PC-3 (cell line): Measurements from ENCODE around the gene BAIAP2L2. TPM values are rescaled to one million over a fixed set of nuclear protein-coding genes. Genes with fewer than 3 reads are reported as not detected.

Source experiments
- ATAC-seq: fragments of 200-7000 bp; cut with Tn5 transposase; 2 replicates; pipeline ENCODE4 v1.9.1; 2020; ENCODE audit warnings: mild to moderate bottlenecking, moderate library complexity
- BruUV-seq: library from RNA; stranded (reverse); fragments of 400-500 nt; replicated peaks from 2 replicates; lab custom pipeline; 2021; lab: Mats Ljungman, UMichigan
- CTCF ChIA-PET: fragments of 300-600 bp; sonication (Branson Sonifier 250); formaldehyde crosslinking; loops from one replicate; lab custom pipeline; 2022; ENCODE audit warnings: antibody characterized with exemption; lab: Charles Lee
- POLR2A ChIA-PET: fragments of 300-600 bp; sonication (Branson Sonifier 250); formaldehyde crosslinking; loops from one replicate; lab custom pipeline; 2022; ENCODE audit warnings: antibody characterized with exemption; ENCODE audit not compliant: unreplicated experiment; lab: Charles Lee
- DNase-seq: peaks from one replicate; pipeline ENCODE4 v3.0.0-alpha.2; 2015
- H2AFZ ChIP-seq: fragments of 300-600 bp; sonication (generic); 2 replicates; pipeline ENCODE4 v1.6.0; 2016; ENCODE audit warnings: antibody characterized with exemption, low read length
- H3F3A ChIP-seq: fragments of 300-600 bp; sonication (generic); one replicate; pipeline ENCODE4 v1.6.0; 2017; ENCODE audit warnings: antibody characterized with exemption, low read length, control low read depth, mild to moderate bottlenecking; ENCODE audit not compliant: unreplicated experiment
- H3K27ac ChIP-seq: fragments of 300-600 bp; sonication (generic); 2 replicates; pipeline ENCODE4 v1.5.1; 2016; ENCODE audit warnings: mild to moderate bottlenecking, low read length
- H3K27me3 ChIP-seq: fragments of 300-600 bp; sonication (generic); 2 replicates; pipeline ENCODE4 v1.6.1; 2016; ENCODE audit warnings: low read length, mixed read lengths
- H3K36me3 ChIP-seq: fragments of 300-600 bp; sonication (generic); 2 replicates; pipeline ENCODE4 v1.6.1; 2016; ENCODE audit warnings: low read depth, mixed run types, low read length, mixed read lengths
- H3K4me1 ChIP-seq: fragments of 300-600 bp; sonication (generic); 2 replicates; pipeline ENCODE4 v1.5.1; 2016; ENCODE audit warnings: low read length; ENCODE audit not compliant: insufficient read depth
- H3K4me2 ChIP-seq: fragments of 300-600 bp; sonication (generic); 2 replicates; pipeline ENCODE4 v1.6.0; 2016; ENCODE audit warnings: low read length
- H3K4me3 ChIP-seq: fragments of 300-600 bp; sonication (generic); 2 replicates; pipeline ENCODE4 v1.5.1; 2016; ENCODE audit warnings: mild to moderate bottlenecking, low read length, mixed read lengths
- H3K79me2 ChIP-seq: fragments of 300-600 bp; sonication (generic); 2 replicates; pipeline ENCODE4 v1.6.1; 2017; ENCODE audit warnings: low read length, mixed read lengths
- H3K9ac ChIP-seq: fragments of 300-600 bp; sonication (generic); 2 replicates; pipeline ENCODE4 v1.6.0; 2016; ENCODE audit warnings: mild to moderate bottlenecking, low read length
- H3K9me2 ChIP-seq: fragments of 300-600 bp; sonication (generic); replicated peaks from 2 replicates; pipeline ENCODE4 v1.6.1; 2016; ENCODE audit warnings: mixed run types, low read length, mixed read lengths
- H3K9me3 ChIP-seq: fragments of 300-600 bp; sonication (generic); 2 replicates; pipeline ENCODE4 v1.6.1; 2016; ENCODE audit warnings: low read length, mixed read lengths
- H4K20me1 ChIP-seq: fragments of 300-600 bp; sonication (generic); 2 replicates; pipeline ENCODE4 v1.6.1; 2016; ENCODE audit warnings: low read length, mixed read lengths
- CTCF ChIP-seq: fragments of 300-600 bp; sonication (generic); conservative IDR thresholded peaks from 2 replicates; pipeline ENCODE4 v1.5.1; 2017; ENCODE audit warnings: antibody characterized with exemption, low read depth, mild to moderate bottlenecking, low read length
- EZH2 ChIP-seq: fragments of 300-600 bp; sonication (generic); IDR thresholded peaks from one replicate; pipeline ENCODE4 v1.6.1; 2017; ENCODE audit warnings: antibody characterized with exemption, mild to moderate bottlenecking, low read length; ENCODE audit not compliant: unreplicated experiment
- EZH2phosphoT487 ChIP-seq: fragments of 300-600 bp; sonication (generic); IDR thresholded peaks from 2 replicates; pipeline ENCODE4 v1.6.1; 2018; ENCODE audit warnings: mild to moderate bottlenecking, antibody characterized with exemption, low read length, borderline replicate concordance
- intact Hi-C: fragments of 100-400 bp; cut with micrococcal nuclease; formaldehyde crosslinking; loops from 2 replicates; pipeline ENCODE4 v1.9.0; 2023
- total RNA-seq: library from RNA; depleted of rRNA; stranded (reverse); fragments of >200 nt; gene quantifications from 2 replicates; pipeline ENCODE4 v1.2.3, GENCODE V29; 2014

Gene BAIAP2L2
- total RNA-seq, 1 experiment from 2014 or later: 0.80 TPM

- CTCF ChIA-PET: interaction anchor here (0.6 kb wide), 1 partner anchor 46 kb away, joined by 3 read pairs; no protein-coding TSS in a partner anchor
- POLR2A ChIA-PET: no interaction called here
Observed at GRCh38 chr22:38097557-38098409, 12.7 kb downstream of the BAIAP2L2 start.

DNA sequence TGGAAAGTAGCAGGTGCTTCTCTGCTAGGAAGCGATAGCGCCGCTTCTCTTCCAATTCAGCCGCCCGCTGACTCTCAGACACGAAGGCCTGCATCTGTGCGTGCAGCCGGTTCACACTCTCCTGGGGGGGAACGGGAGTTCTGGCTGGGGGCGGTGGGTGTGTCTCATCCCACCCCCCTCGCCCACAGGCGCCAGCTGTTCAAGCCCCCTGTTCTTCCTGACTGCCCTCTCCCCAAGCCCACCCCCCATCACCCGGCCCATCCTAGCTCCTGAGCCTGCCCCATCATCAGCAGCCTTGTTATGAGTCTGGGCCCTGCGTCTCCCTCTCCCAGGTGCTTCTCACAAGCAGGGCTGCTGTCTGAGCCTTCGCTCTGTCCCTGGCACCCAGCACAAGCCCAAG, 13.4 kb downstream of the BAIAP2L2 start:
- Histone ChIP-seq H3K4me1 (no peaks in the 10 kb centered on the region), H3K9me2 (no peaks in the 10 kb centered on the region), H3K27me3 (no peaks in the 10 kb centered on the region), H3K4me2 (no peak overlapping the region), H3K9ac (no peak overlapping the region), H3K4me3 (no peak overlapping the region), H4K20me1 (no peaks in the 10 kb centered on the region), H3K36me3 (no peaks in the 10 kb centered on the region), H3K9me3 (no peaks in the 10 kb centered on the region), H3F3A (no peaks in the 10 kb centered on the region), H2AFZ (no peak overlapping the region), H3K27ac (no peak overlapping the region), H3K79me2 (no peaks in the 10 kb centered on the region)
- POLR2A ChIA-PET: no interaction called here
- no peak for TF ChIP-seq EZH2phosphoT487
- no peak for TF ChIP-seq CTCF
- CTCF ChIA-PET: no interaction called here
- DNase-seq: no peak
- intact Hi-C loops: no loop called here
- no peak for ATAC-seq
- no TSS peak for BruUV-seq

More at GRCh38 chr22:38097557-38098409, 12.7 kb downstream of the BAIAP2L2 start:
- Histone ChIP-seq H3K4me3 (no peak overlapping the region), H3K4me1 (no peaks in the 10 kb centered on the region), H3K27me3 (no peaks in the 10 kb centered on the region), H3K36me3 (no peaks in the 10 kb centered on the region), H3K9ac (no peak overlapping the region), H3K9me2 (no peaks in the 10 kb centered on the region), H3K4me2 (no peak overlapping the region), H3K27ac (no peak overlapping the region), H2AFZ (no peak overlapping the region), H3K79me2 (no peaks in the 10 kb centered on the region), H3K9me3 (no peaks in the 10 kb centered on the region), H4K20me1 (no peaks in the 10 kb centered on the region), H3F3A (no peaks in the 10 kb centered on the region)
- no peak for TF ChIP-seq EZH2phosphoT487
- no peak for TF ChIP-seq EZH2
- no peak for TF ChIP-seq CTCF
- DNase-seq (no peak), ATAC-seq (no peak)
- intact Hi-C loops: no loop called here
- BruUV-seq: no TSS peak

DNA sequence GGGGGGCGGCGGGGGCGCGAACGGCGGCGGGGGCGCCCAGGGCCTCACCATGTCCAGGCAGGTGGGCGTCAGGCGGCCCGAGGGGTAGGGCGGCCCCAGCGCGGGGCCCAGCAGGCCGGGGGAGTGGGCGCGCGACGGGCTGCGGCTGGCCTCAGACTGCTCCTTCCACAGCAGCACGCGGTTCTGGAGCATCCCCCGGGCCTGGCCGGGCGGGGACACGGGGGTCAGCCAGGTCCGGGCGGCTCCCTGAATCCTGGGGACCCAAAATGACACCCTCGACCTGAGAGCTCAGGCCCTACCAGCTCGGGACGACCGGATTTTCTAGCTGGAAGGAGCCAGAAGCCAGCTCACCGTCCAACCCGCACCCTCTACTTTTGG, 21.0 kb downstream of the BAIAP2L2 start:
- no peaks in the 10 kb centered on the region for H3K36me3 ChIP-seq
- H3K4me1 ChIP-seq: no peaks in the 10 kb centered on the region
- no peaks in the 10 kb centered on the region for H4K20me1 ChIP-seq
- TF ChIP-seq CTCF: no peak
- TF ChIP-seq EZH2phosphoT487: no peak
- no peak for TF ChIP-seq EZH2
- ChIA-PET CTCF (no interaction called here), POLR2A (no interaction called here)
- BruUV-seq: no TSS peak
- no peak overlapping the region for H2AFZ ChIP-seq
- intact Hi-C loops: no loop called here
- H3K79me2 ChIP-seq: no peaks in the 10 kb centered on the region
- no peak overlapping the region for H3K4me2 ChIP-seq
- no peak overlapping the region for H3K4me3 ChIP-seq
- H3F3A ChIP-seq: no peaks in the 10 kb centered on the region
- DNase-seq (no peak), ATAC-seq (no peak)
- H3K27me3 ChIP-seq: no peaks in the 10 kb centered on the region
- no peaks in the 10 kb centered on the region for H3K9me3 ChIP-seq
- no peaks in the 10 kb centered on the region for H3K9me2 ChIP-seq
- no peak overlapping the region for H3K27ac ChIP-seq
- H3K9ac ChIP-seq: no peak overlapping the region
